WTC11 (cell line): ENCODE results near the gene OSBPL10. TPM values are rescaled to one million over a fixed set of nuclear protein-coding genes. Genes with fewer than 3 reads are reported as not detected.

ENCODE experiments used
- ATAC-seq: fragments of 200-7000 bp; cut with Tn5 transposase; 2 replicates; pipeline ENCODE4 v1.10.0; 2021; ENCODE audit warnings: mild to moderate bottlenecking, moderate library complexity
- CTCF ChIA-PET: fragments of 300-600 bp; sonication (Branson Sonifier 250); formaldehyde crosslinking; loops from one replicate; lab custom pipeline; 2021; ENCODE audit warnings: antibody characterized with exemption; lab: Charles Lee
- POLR2A ChIA-PET: fragments of 350-600 bp; sonication (Branson Sonifier 250); formaldehyde crosslinking; loops from one replicate; lab custom pipeline; 2021; ENCODE audit warnings: antibody characterized with exemption; lab: Charles Lee
- DNase-seq: peaks from one replicate; pipeline ENCODE4 v3.0.0; 2021; ENCODE audit warnings: low spot score
- H3K27ac Mint-ChIP-seq: 2 replicates; pipeline ENCODE4 v1.8.0; 2021; ENCODE audit warnings: mixed read lengths
- H3K27me3 Mint-ChIP-seq: 2 replicates; pipeline ENCODE4 v1.8.0; 2021; ENCODE audit warnings: low read depth, mild to moderate bottlenecking, moderate library complexity, mixed read lengths
- H3K36me3 Mint-ChIP-seq: 2 replicates; pipeline ENCODE4 v1.8.0; 2021; ENCODE audit warnings: mixed read lengths
- H3K4me1 Mint-ChIP-seq: 2 replicates; pipeline ENCODE4 v1.8.0; 2022; ENCODE audit warnings: mixed read lengths
- H3K4me3 Mint-ChIP-seq: 2 replicates; pipeline ENCODE4 v1.8.0; 2021; ENCODE audit warnings: mild to moderate bottlenecking, moderate library complexity, mixed read lengths
- H3K9me3 Mint-ChIP-seq: 2 replicates; pipeline ENCODE4 v1.8.0; 2021; ENCODE audit warnings: mixed read lengths
- ESRRA ChIP-seq: sonication (generic); formaldehyde crosslinking; IDR thresholded peaks from 2 replicates; pipeline ENCODE4 v1.8.1; 2022; ENCODE audit warnings: mild to moderate bottlenecking, missing genetic modification reagents, borderline replicate concordance
- FOXK1 ChIP-seq: sonication (generic); formaldehyde crosslinking; IDR thresholded peaks from 2 replicates; pipeline ENCODE4 v1.8.0; 2022; ENCODE audit warnings: mild to moderate bottlenecking, moderate library complexity, missing genetic modification reagents
- FOXP1 ChIP-seq: sonication (generic); formaldehyde crosslinking; IDR thresholded peaks from 2 replicates; pipeline ENCODE4 v1.8.0; 2022; ENCODE audit warnings: missing genetic modification reagents, mild to moderate bottlenecking, moderate library complexity, borderline replicate concordance
- GTF2I ChIP-seq: fragments of 250-450 bp; sonication (Bioruptor Pico); conservative IDR thresholded peaks from 2 replicates; pipeline ENCODE4 v1.4.0; 2021; ENCODE audit warnings: mild to moderate bottlenecking
- IRF2 ChIP-seq: sonication (generic); formaldehyde crosslinking; IDR thresholded peaks from 2 replicates; pipeline ENCODE4 v1.8.0; 2022; ENCODE audit warnings: low read depth, missing genetic modification reagents, borderline replicate concordance
- JUN ChIP-seq: sonication (generic); formaldehyde crosslinking; IDR thresholded peaks from 2 replicates; pipeline ENCODE4 v1.8.0; 2023; ENCODE audit warnings: mild to moderate bottlenecking, missing genetic modification reagents
- NFE2L1 ChIP-seq: sonication (generic); formaldehyde crosslinking; IDR thresholded peaks from 2 replicates; pipeline ENCODE4 v1.8.1; 2023; ENCODE audit warnings: missing genetic modification reagents
- NR3C1 ChIP-seq: sonication (generic); formaldehyde crosslinking; conservative IDR thresholded peaks from 2 replicates; pipeline ENCODE4 v1.8.1; 2023; ENCODE audit warnings: low read depth, mild to moderate bottlenecking, missing genetic modification reagents
- PRRX2 ChIP-seq: fragments of 250-450 bp; sonication (Bioruptor Pico); IDR thresholded peaks from 2 replicates; pipeline ENCODE4 v1.8.0; 2021; ENCODE audit warnings: mild to moderate bottlenecking
- RORB ChIP-seq: fragments of 250-450 bp; sonication (Bioruptor Pico); IDR thresholded peaks from 2 replicates; pipeline ENCODE4 v1.9.0; 2021; ENCODE audit warnings: mild to moderate bottlenecking
- SMAD3 ChIP-seq: sonication (generic); formaldehyde crosslinking; IDR thresholded peaks from 2 replicates; pipeline ENCODE4 v1.8.0; 2022; ENCODE audit warnings: missing genetic modification reagents, mild to moderate bottlenecking, borderline replicate concordance
- ZBTB21 ChIP-seq: sonication (generic); formaldehyde crosslinking; IDR thresholded peaks from 2 replicates; pipeline ENCODE4 v1.8.1; 2023; ENCODE audit warnings: mild to moderate bottlenecking, missing genetic modification reagents, borderline replicate concordance
- ZNF219 ChIP-seq: sonication (generic); formaldehyde crosslinking; IDR thresholded peaks from 2 replicates; pipeline ENCODE4 v1.8.0; 2023; ENCODE audit warnings: missing genetic modification reagents, mild to moderate bottlenecking, borderline replicate concordance
- ZNF263 ChIP-seq: sonication (generic); formaldehyde crosslinking; IDR thresholded peaks from 2 replicates; pipeline ENCODE4 v1.8.1; 2022; ENCODE audit warnings: low read depth, mild to moderate bottlenecking, moderate library complexity, missing genetic modification reagents
- ZNF416 ChIP-seq: fragments of 250-450 bp; sonication (Bioruptor Pico); IDR thresholded peaks from 2 replicates; pipeline ENCODE4 v1.9.0; 2021; ENCODE audit warnings: mild to moderate bottlenecking, inconsistent platforms
- total RNA-seq: library from RNA; stranded (reverse); gene quantifications from 3 replicates; pipeline ENCODE4 v1.2.3, GENCODE V29; 2021
- TF ChIP-seq, protein P1 (sequence below): sonication (generic); formaldehyde crosslinking; IDR thresholded peaks from 2 replicates; pipeline ENCODE4 v1.8.1; 2023; ENCODE audit warnings: mild to moderate bottlenecking, missing genetic modification reagents
- TF ChIP-seq, protein P2 (sequence below): fragments of 250-450 bp; sonication (Bioruptor Pico); IDR thresholded peaks from 2 replicates; pipeline ENCODE4 v1.9.0; 2021; ENCODE audit warnings: mild to moderate bottlenecking
- TF ChIP-seq, protein P3 (sequence below): sonication (generic); formaldehyde crosslinking; conservative IDR thresholded peaks from 2 replicates; pipeline ENCODE4 v1.8.1; 2022; ENCODE audit warnings: mild to moderate bottlenecking, missing genetic modification reagents
- TF ChIP-seq, protein P4 (sequence below): sonication (generic); formaldehyde crosslinking; IDR thresholded peaks from 2 replicates; pipeline ENCODE4 v1.8.1; 2022; ENCODE audit warnings: low read depth, mild to moderate bottlenecking, moderate library complexity, missing genetic modification reagents, borderline replicate concordance
- TF ChIP-seq, protein P5 (sequence below): sonication (generic); formaldehyde crosslinking; IDR thresholded peaks from 2 replicates; pipeline ENCODE4 v1.8.1; 2022; ENCODE audit warnings: mild to moderate bottlenecking, moderate library complexity, missing genetic modification reagents
- TF ChIP-seq, protein P6 (sequence below): sonication (generic); formaldehyde crosslinking; IDR thresholded peaks from 2 replicates; pipeline ENCODE4 v1.8.1; 2023; ENCODE audit warnings: mild to moderate bottlenecking, missing genetic modification reagents, moderate library complexity
- TF ChIP-seq, protein P7 (sequence below): fragments of 250-450 bp; sonication (Bioruptor Pico); IDR thresholded peaks from 2 replicates; pipeline ENCODE4 v1.9.0; 2021; ENCODE audit warnings: mild to moderate bottlenecking
- TF ChIP-seq, protein P8 (sequence below): sonication (generic); formaldehyde crosslinking; IDR thresholded peaks from 2 replicates; pipeline ENCODE4 v1.8.1; 2023; ENCODE audit warnings: mild to moderate bottlenecking, moderate library complexity, missing genetic modification reagents

Gene OSBPL10
- total RNA-seq, 1 experiment from 2014 or later, result 84.1 TPM

DNA sequence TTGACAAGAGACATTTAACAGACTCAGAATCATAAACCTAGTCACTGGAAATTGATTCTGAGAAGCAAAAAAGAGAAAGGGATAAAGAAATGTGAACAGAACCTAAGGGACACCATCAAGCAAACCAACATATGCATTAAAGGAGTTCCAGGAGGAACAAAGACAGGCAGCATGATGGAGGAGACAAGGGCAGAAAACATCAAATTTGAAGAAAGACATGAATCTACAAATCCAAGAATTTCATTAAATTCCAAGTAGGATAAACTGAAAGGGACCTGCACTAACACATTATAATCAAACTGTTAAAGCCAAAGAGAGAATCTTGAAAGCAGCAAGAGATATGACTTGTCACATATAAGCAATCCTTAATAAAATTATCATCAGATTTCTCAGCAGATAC is 326.1 kb downstream of the OSBPL10 start (continued):
- TF ChIP-seq, protein P1, sequence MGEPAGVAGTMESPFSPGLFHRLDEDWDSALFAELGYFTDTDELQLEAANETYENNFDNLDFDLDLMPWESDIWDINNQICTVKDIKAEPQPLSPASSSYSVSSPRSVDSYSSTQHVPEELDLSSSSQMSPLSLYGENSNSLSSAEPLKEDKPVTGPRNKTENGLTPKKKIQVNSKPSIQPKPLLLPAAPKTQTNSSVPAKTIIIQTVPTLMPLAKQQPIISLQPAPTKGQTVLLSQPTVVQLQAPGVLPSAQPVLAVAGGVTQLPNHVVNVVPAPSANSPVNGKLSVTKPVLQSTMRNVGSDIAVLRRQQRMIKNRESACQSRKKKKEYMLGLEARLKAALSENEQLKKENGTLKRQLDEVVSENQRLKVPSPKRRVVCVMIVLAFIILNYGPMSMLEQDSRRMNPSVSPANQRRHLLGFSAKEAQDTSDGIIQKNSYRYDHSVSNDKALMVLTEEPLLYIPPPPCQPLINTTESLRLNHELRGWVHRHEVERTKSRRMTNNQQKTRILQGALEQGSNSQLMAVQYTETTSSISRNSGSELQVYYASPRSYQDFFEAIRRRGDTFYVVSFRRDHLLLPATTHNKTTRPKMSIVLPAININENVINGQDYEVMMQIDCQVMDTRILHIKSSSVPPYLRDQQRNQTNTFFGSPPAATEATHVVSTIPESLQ, result no peak
- TF ChIP-seq, protein P2, sequence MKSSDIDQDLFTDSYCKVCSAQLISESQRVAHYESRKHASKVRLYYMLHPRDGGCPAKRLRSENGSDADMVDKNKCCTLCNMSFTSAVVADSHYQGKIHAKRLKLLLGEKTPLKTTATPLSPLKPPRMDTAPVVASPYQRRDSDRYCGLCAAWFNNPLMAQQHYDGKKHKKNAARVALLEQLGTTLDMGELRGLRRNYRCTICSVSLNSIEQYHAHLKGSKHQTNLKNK (CRISPR knock-in tag), result no peak
- TF ChIP-seq, protein P3, sequence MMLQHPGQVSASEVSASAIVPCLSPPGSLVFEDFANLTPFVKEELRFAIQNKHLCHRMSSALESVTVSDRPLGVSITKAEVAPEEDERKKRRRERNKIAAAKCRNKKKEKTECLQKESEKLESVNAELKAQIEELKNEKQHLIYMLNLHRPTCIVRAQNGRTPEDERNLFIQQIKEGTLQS (CRISPR knock-in tag), result no peak
- TF ChIP-seq GTF2I, result no peak

DNA sequence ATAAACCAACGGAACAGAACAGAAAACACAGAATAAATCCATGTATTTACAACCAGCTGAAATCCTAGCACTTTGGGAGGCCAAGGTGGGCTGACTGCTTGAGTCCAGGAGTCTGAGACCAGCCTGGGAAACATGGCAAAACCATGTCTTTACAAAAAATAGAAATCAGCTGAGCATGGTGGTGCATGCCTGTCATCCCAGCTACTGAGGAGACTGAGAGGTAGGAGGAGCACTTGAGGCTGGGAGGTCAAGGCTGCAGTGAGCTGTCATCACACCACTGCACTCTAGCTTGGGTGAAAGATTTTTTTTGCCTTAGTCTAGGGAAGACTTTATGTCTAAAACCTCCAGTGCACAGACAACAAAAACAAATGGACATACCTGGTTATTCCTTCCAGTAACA is 327.6 kb downstream of the OSBPL10 start:
- no peak for ATAC-seq
- Mint-ChIP-seq H3K27me3 (no peaks in the 10 kb centered on the region), H3K4me1 (no peaks in the 10 kb centered on the region), H3K27ac (no peak overlapping the region), H3K9me3 (peaks cover 69% of the 10 kb centered on the region)
- TF ChIP-seq, protein P4, sequence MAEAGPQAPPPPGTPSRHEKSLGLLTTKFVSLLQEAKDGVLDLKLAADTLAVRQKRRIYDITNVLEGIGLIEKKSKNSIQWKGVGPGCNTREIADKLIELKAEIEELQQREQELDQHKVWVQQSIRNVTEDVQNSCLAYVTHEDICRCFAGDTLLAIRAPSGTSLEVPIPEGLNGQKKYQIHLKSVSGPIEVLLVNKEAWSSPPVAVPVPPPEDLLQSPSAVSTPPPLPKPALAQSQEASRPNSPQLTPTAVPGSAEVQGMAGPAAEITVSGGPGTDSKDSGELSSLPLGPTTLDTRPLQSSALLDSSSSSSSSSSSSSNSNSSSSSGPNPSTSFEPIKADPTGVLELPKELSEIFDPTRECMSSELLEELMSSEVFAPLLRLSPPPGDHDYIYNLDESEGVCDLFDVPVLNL (CRISPR knock-in tag), result no peak
- TF ChIP-seq, protein P5, sequence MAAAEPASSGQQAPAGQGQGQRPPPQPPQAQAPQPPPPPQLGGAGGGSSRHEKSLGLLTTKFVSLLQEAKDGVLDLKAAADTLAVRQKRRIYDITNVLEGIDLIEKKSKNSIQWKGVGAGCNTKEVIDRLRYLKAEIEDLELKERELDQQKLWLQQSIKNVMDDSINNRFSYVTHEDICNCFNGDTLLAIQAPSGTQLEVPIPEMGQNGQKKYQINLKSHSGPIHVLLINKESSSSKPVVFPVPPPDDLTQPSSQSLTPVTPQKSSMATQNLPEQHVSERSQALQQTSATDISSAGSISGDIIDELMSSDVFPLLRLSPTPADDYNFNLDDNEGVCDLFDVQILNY (CRISPR knock-in tag), result no peak
- TF ChIP-seq ZNF219 (CRISPR knock-in tag) (no peak), RORB (no peak), ZBTB21 (CRISPR knock-in tag) (no peak), ZNF416 (CRISPR knock-in tag) (no peak), FOXP1 (no peak), FOXK1 (CRISPR knock-in tag) (no peak), IRF2 (CRISPR knock-in tag) (no peak), SMAD3 (CRISPR knock-in tag) (no peak), ESRRA (CRISPR knock-in tag) (no peak), ZNF263 (no peak), NFE2L1 (CRISPR knock-in tag) (no peak), JUN (CRISPR knock-in tag) (no peak), PRRX2 (CRISPR knock-in tag) (no peak), NR3C1 (CRISPR knock-in tag) (no peak)
- TF ChIP-seq, protein P6, sequence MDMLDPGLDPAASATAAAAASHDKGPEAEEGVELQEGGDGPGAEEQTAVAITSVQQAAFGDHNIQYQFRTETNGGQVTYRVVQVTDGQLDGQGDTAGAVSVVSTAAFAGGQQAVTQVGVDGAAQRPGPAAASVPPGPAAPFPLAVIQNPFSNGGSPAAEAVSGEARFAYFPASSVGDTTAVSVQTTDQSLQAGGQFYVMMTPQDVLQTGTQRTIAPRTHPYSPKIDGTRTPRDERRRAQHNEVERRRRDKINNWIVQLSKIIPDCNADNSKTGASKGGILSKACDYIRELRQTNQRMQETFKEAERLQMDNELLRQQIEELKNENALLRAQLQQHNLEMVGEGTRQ (CRISPR knock-in tag), result no peak
- TF ChIP-seq, protein P7, sequence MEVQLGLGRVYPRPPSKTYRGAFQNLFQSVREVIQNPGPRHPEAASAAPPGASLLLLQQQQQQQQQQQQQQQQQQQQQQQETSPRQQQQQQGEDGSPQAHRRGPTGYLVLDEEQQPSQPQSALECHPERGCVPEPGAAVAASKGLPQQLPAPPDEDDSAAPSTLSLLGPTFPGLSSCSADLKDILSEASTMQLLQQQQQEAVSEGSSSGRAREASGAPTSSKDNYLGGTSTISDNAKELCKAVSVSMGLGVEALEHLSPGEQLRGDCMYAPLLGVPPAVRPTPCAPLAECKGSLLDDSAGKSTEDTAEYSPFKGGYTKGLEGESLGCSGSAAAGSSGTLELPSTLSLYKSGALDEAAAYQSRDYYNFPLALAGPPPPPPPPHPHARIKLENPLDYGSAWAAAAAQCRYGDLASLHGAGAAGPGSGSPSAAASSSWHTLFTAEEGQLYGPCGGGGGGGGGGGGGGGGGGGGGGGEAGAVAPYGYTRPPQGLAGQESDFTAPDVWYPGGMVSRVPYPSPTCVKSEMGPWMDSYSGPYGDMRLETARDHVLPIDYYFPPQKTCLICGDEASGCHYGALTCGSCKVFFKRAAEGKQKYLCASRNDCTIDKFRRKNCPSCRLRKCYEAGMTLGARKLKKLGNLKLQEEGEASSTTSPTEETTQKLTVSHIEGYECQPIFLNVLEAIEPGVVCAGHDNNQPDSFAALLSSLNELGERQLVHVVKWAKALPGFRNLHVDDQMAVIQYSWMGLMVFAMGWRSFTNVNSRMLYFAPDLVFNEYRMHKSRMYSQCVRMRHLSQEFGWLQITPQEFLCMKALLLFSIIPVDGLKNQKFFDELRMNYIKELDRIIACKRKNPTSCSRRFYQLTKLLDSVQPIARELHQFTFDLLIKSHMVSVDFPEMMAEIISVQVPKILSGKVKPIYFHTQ, result no peak
- TF ChIP-seq, protein P8, sequence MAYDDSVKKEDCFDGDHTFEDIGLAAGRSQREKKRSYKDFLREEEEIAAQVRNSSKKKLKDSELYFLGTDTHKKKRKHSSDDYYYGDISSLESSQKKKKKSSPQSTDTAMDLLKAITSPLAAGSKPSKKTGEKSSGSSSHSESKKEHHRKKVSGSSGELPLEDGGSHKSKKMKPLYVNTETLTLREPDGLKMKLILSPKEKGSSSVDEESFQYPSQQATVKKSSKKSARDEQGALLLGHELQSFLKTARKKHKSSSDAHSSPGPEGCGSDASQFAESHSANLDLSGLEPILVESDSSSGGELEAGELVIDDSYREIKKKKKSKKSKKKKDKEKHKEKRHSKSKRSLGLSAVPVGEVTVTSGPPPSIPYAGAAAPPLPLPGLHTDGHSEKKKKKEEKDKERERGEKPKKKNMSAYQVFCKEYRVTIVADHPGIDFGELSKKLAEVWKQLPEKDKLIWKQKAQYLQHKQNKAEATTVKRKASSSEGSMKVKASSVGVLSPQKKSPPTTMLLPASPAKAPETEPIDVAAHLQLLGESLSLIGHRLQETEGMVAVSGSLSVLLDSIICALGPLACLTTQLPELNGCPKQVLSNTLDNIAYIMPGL (CRISPR knock-in tag), result no peak
- TF ChIP-seq, all 79 proteins: peak for 0
- ChIA-PET POLR2A (no interaction called here), CTCF (no interaction called here)
- Mint-ChIP-seq H3K4me3 (no peak overlapping the region), H3K36me3 (peaks cover 83% of the 10 kb centered on the region)
- no peak for DNase-seq
